ENCODE data around the gene B3GNT9.

GRCh38 chr16:67167588-67167987 lies 16.8 kb upstream of the B3GNT9 start:
- TF ChIP-seq, protein P1, sequence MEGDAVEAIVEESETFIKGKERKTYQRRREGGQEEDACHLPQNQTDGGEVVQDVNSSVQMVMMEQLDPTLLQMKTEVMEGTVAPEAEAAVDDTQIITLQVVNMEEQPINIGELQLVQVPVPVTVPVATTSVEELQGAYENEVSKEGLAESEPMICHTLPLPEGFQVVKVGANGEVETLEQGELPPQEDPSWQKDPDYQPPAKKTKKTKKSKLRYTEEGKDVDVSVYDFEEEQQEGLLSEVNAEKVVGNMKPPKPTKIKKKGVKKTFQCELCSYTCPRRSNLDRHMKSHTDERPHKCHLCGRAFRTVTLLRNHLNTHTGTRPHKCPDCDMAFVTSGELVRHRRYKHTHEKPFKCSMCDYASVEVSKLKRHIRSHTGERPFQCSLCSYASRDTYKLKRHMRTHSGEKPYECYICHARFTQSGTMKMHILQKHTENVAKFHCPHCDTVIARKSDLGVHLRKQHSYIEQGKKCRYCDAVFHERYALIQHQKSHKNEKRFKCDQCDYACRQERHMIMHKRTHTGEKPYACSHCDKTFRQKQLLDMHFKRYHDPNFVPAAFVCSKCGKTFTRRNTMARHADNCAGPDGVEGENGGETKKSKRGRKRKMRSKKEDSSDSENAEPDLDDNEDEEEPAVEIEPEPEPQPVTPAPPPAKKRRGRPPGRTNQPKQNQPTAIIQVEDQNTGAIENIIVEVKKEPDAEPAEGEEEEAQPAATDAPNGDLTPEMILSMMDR (conservative IDR thresholded peaks at IDR 0.05 in 1 of 2, IDR thresholded peaks at IDR 0.05 in 1 of 2; ENCODE audit: extremely low read depth in 1 of 2, insufficient read depth in 1 of 2, low read depth in 1 of 2, low read length in 2 of 2): no peak
- no peak for TF ChIP-seq EZH2 (IDR thresholded peaks at IDR 0.05; ENCODE audit: borderline replicate concordance, low read length)

Measured in mammary epithelial cell (primary cell).